ENCODE data around the gene TTC39C.

DNA sequence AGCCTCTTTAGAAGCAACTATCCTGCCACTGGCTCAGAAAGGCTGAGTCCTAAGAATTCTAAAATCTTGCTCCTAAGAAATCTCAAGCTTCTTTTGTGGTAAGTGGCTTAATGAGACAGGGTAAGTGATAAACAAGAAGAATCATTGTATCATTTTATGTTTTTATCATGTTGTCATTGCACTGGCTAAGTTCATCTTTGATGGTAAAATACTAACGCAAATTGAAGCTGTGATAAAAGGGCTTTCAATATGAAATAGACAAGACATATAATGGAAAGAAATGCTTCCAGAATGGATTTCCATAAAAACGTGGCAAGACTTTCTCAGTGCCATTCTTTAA, 21.6 kb upstream of the TTC39C start:
- TF ChIP-seq TP53 (CRISPR knock-in tag; IDR thresholded peaks at IDR 0.05) (no peak), MYC (IDR thresholded peaks at IDR 0.05; ENCODE audit: borderline replicate concordance, low read length) (no peak), POLR2A (IDR thresholded peaks at IDR 0.05; ENCODE audit: low read length) (no peak)
- TF ChIP-seq, protein P1, sequence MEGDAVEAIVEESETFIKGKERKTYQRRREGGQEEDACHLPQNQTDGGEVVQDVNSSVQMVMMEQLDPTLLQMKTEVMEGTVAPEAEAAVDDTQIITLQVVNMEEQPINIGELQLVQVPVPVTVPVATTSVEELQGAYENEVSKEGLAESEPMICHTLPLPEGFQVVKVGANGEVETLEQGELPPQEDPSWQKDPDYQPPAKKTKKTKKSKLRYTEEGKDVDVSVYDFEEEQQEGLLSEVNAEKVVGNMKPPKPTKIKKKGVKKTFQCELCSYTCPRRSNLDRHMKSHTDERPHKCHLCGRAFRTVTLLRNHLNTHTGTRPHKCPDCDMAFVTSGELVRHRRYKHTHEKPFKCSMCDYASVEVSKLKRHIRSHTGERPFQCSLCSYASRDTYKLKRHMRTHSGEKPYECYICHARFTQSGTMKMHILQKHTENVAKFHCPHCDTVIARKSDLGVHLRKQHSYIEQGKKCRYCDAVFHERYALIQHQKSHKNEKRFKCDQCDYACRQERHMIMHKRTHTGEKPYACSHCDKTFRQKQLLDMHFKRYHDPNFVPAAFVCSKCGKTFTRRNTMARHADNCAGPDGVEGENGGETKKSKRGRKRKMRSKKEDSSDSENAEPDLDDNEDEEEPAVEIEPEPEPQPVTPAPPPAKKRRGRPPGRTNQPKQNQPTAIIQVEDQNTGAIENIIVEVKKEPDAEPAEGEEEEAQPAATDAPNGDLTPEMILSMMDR (IDR thresholded peaks at IDR 0.05): no peak
